BLaER1 (cell line): ENCODE measurements around the gene PCSK7.
A peak's percentile ranks its signal among the peaks of the same experiment; 100 is the strongest.

Experiments
- H3K27ac ChIP-seq: shearing (Covaris generic); formaldehyde crosslinking; 2 replicates; pipeline ENCODE4 v1.8.1; 2022
- H3K27me3 ChIP-seq: shearing (Covaris generic); formaldehyde crosslinking; 2 replicates; pipeline ENCODE4 v1.8.1; 2022
- H3K36me3 ChIP-seq: shearing (Covaris generic); formaldehyde crosslinking; 2 replicates; pipeline ENCODE4 v1.8.1; 2022
- H3K4me1 ChIP-seq: shearing (Covaris generic); formaldehyde crosslinking; 2 replicates; pipeline ENCODE4 v1.8.1; 2022
- H3K4me2 ChIP-seq: shearing (Covaris generic); formaldehyde crosslinking; 2 replicates; pipeline ENCODE4 v1.8.1; 2022
- H3K4me3 ChIP-seq: shearing (Covaris generic); formaldehyde crosslinking; 2 replicates; pipeline ENCODE4 v1.8.1; 2022
- H3K9ac ChIP-seq: shearing (Covaris generic); formaldehyde crosslinking; 2 replicates; pipeline ENCODE4 v1.8.1; 2022
- H3K9me3 ChIP-seq: shearing (Covaris generic); formaldehyde crosslinking; 2 replicates; pipeline ENCODE4 v1.8.1; 2022
- H4K20me1 ChIP-seq: shearing (Covaris generic); formaldehyde crosslinking; 2 replicates; pipeline ENCODE4 v1.8.1; 2022
- Cebpa-rat ChIP-seq: shearing (Covaris generic); IDR thresholded peaks from 2 replicates; pipeline ENCODE4 v1.8.1; 2022

The PCSK7 gene

GRCh38 chr11:117191680-117192400 is 40.0 kb downstream of the PCSK7 start:
- no peaks in the 10 kb centered on the region for H3K27me3 ChIP-seq
- peaks cover 62% of the 10 kb centered on the region for H3K4me1 ChIP-seq
- no peak overlapping the region for H3K27ac ChIP-seq
- no peak overlapping the region for H3K4me3 ChIP-seq
- H4K20me1 ChIP-seq, result no peaks in the 10 kb centered on the region
- H3K36me3 ChIP-seq, result peaks cover 35% of the 10 kb centered on the region; the same call in 1 of the 2 replicates
- TF ChIP-seq Cebpa-rat, result no peak
- H3K9ac ChIP-seq, result no peak overlapping the region
- no peaks in the 10 kb centered on the region for H3K9me3 ChIP-seq
- H3K4me2 ChIP-seq, result no peak overlapping the region

GRCh38 chr11:117189941-117190544 is 41.8 kb downstream of the PCSK7 start:
- peak overlapping the region; percentile 56 for H3K9ac ChIP-seq
- peak overlapping the region; percentile 88 for H3K4me2 ChIP-seq
- no peak overlapping the region for H3K4me3 ChIP-seq
- H3K27me3 ChIP-seq, result no peaks in the 10 kb centered on the region
- peak overlapping the region; percentile 83 for H3K27ac ChIP-seq
- no peaks in the 10 kb centered on the region for H4K20me1 ChIP-seq
- peaks cover 67% of the 10 kb centered on the region for H3K4me1 ChIP-seq
- no peaks in the 10 kb centered on the region for H3K9me3 ChIP-seq
- H3K36me3 ChIP-seq, result peaks cover 23% of the 10 kb centered on the region; the same call in 1 of the 2 replicates
- TF ChIP-seq Cebpa-rat, result no peak

GRCh38 chr11:117189191-117189940 is 42.5 kb downstream of the PCSK7 start:
- Histone ChIP-seq H3K4me3 (no peak overlapping the region), H3K4me2 (peak overlapping the region; percentile 88), H3K27me3 (no peaks in the 10 kb centered on the region), H3K36me3 (peaks cover 23% of the 10 kb centered on the region; the same call in 1 of the 2 replicates), H3K4me1 (peaks cover 66% of the 10 kb centered on the region), H3K9ac (peak overlapping the region; percentile 56), H3K9me3 (no peaks in the 10 kb centered on the region), H3K27ac (peak overlapping the region; percentile 83), H4K20me1 (no peaks in the 10 kb centered on the region)
- TF ChIP-seq Cebpa-rat, result no peak

- Histone ChIP-seq H3K9ac (no peak overlapping the region), H3K4me2 (peak overlapping the region; percentile 88), H3K4me1 (peaks cover 66% of the 10 kb centered on the region), H3K36me3 (peaks cover 23% of the 10 kb centered on the region; the same call in 1 of the 2 replicates), H3K27me3 (no peaks in the 10 kb centered on the region), H3K27ac (no peak overlapping the region), H4K20me1 (no peaks in the 10 kb centered on the region), H3K4me3 (no peak overlapping the region), H3K9me3 (no peaks in the 10 kb centered on the region)
- no peak for TF ChIP-seq Cebpa-rat
Measured at GRCh38 chr11:117188620-117189081, 43.2 kb downstream of the PCSK7 start.

GRCh38 chr11:117187799-117188481 is 43.9 kb downstream of the PCSK7 start:
- no peak overlapping the region for H3K4me3 ChIP-seq
- H3K36me3 ChIP-seq, result peaks cover 18% of the 10 kb centered on the region; the same call in 1 of the 2 replicates
- no peaks in the 10 kb centered on the region for H4K20me1 ChIP-seq
- H3K4me2 ChIP-seq, result peak overlapping the region; percentile 88
- peak overlapping the region; percentile 29; the same call in 1 of the 2 replicates for H3K9ac ChIP-seq
- no peaks in the 10 kb centered on the region for H3K27me3 ChIP-seq
- peaks cover 64% of the 10 kb centered on the region for H3K4me1 ChIP-seq
- peak overlapping the region; percentile 55; the same call in 1 of the 2 replicates for H3K27ac ChIP-seq
- TF ChIP-seq Cebpa-rat, result no peak
- H3K9me3 ChIP-seq, result no peaks in the 10 kb centered on the region

- TF ChIP-seq Cebpa-rat, result no peak
- peak overlapping the region; percentile 88 for H3K4me2 ChIP-seq
- no peaks in the 10 kb centered on the region for H4K20me1 ChIP-seq
- peaks cover 59% of the 10 kb centered on the region for H3K4me1 ChIP-seq
- H3K27ac ChIP-seq, result peak overlapping the region; percentile 55; the same call in 1 of the 2 replicates
- H3K4me3 ChIP-seq, result no peak overlapping the region
- no peaks in the 10 kb centered on the region for H3K9me3 ChIP-seq
- peak overlapping the region; percentile 29; the same call in 1 of the 2 replicates for H3K9ac ChIP-seq
- H3K27me3 ChIP-seq, result no peaks in the 10 kb centered on the region
- H3K36me3 ChIP-seq, result peaks cover 18% of the 10 kb centered on the region; the same call in 1 of the 2 replicates
Measured at GRCh38 chr11:117187428-117187798, 44.5 kb downstream of the PCSK7 start.

GRCh38 chr11:117187007-117187406 is 44.9 kb downstream of the PCSK7 start:
- Histone ChIP-seq H3K9me3 (no peaks in the 10 kb centered on the region), H3K27me3 (no peaks in the 10 kb centered on the region), H3K4me3 (no peak overlapping the region), H3K4me1 (peaks cover 58% of the 10 kb centered on the region), H3K9ac (no peak overlapping the region), H3K4me2 (peak overlapping the region; percentile 88), H4K20me1 (no peaks in the 10 kb centered on the region), H3K27ac (peak overlapping the region; percentile 55; the same call in 1 of the 2 replicates), H3K36me3 (peaks cover 18% of the 10 kb centered on the region; the same call in 1 of the 2 replicates)
- no peak for TF ChIP-seq Cebpa-rat

- peak overlapping the region; percentile 34; the same call in 1 of the 2 replicates for H3K4me2 ChIP-seq
Measured at GRCh38 chr11:117186431-117186761, 45.5 kb downstream of the PCSK7 start.

More at GRCh38 chr11:117186431-117186761, 45.5 kb downstream of the PCSK7 start:
- Histone ChIP-seq H3K9me3 (no peaks in the 10 kb centered on the region), H3K27ac (0 out of 2 replicates have a peak overlapping the region, but pooled peaks have one; percentile 30), H3K27me3 (no peaks in the 10 kb centered on the region), H4K20me1 (no peaks in the 10 kb centered on the region), H3K4me1 (peaks cover 64% of the 10 kb centered on the region), H3K9ac (no peak overlapping the region), H3K36me3 (peaks cover 17% of the 10 kb centered on the region; the same call in 1 of the 2 replicates), H3K4me3 (no peak overlapping the region)
- no peak for TF ChIP-seq Cebpa-rat
